ENCODE results near the gene FXN.

DNA sequence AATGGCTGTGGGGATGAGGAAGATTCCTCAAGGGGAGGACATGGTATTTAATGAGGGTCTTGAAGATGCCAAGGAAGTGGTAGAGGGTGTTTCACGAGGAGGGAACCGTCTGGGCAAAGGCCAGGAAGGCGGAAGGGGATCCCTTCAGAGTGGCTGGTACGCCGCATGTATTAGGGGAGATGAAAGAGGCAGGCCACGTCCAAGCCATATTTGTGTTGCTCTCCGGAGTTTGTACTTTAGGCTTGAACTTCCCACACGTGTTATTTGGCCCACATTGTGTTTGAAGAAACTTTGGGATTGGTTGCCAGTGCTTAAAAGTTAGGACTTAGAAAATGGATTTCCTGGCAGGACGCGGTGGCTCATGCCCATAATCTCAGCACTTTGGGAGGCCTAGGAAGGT is 1.2 kb downstream of the FXN start:
- TF ChIP-seq, protein P1, sequence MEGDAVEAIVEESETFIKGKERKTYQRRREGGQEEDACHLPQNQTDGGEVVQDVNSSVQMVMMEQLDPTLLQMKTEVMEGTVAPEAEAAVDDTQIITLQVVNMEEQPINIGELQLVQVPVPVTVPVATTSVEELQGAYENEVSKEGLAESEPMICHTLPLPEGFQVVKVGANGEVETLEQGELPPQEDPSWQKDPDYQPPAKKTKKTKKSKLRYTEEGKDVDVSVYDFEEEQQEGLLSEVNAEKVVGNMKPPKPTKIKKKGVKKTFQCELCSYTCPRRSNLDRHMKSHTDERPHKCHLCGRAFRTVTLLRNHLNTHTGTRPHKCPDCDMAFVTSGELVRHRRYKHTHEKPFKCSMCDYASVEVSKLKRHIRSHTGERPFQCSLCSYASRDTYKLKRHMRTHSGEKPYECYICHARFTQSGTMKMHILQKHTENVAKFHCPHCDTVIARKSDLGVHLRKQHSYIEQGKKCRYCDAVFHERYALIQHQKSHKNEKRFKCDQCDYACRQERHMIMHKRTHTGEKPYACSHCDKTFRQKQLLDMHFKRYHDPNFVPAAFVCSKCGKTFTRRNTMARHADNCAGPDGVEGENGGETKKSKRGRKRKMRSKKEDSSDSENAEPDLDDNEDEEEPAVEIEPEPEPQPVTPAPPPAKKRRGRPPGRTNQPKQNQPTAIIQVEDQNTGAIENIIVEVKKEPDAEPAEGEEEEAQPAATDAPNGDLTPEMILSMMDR (conservative IDR thresholded peaks at IDR 0.05): no peak
- no peak for TF ChIP-seq EZH2 (IDR thresholded peaks at IDR 0.05; ENCODE audit: low read depth)

Measured in PC-9 (cell line).